Measurements from ENCODE around the gene THOC6. TPM values are rescaled to one million over a fixed set of nuclear protein-coding genes. Genes with fewer than 3 reads are reported as not detected.
A peak's percentile ranks its signal among the peaks of the same experiment; 100 is the strongest.

THOC6 gene
- total RNA-seq, result 12.2 and 17.0 TPM in 2 replicates

GRCh38 chr16:3023669-3024478 is at the start of gene THOC6, which contains the start of gene HCFC1R1:
Gene THOC6, plus strand, starts transcription at chr16:3024035. Its CDS starts 292 bp downstream, at chr16:3024327.
Gene HCFC1R1, minus strand, starts transcription at chr16:3023942. Its CDS starts 1 bp downstream, at chr16:3023941.
- DNase-seq (ENCODE audit: low read depth), result peak; percentile 93
- peak within 1 kb of the TSS; percentile 60 for H3K4me3 ChIP-seq (ENCODE audit: low read depth, low read length)
- H3K27me3 ChIP-seq (ENCODE audit: control insufficient read depth, insufficient read depth, low read length), result peaks cover 6% of the 10 kb centered on the region
- TF ChIP-seq, protein P1, sequence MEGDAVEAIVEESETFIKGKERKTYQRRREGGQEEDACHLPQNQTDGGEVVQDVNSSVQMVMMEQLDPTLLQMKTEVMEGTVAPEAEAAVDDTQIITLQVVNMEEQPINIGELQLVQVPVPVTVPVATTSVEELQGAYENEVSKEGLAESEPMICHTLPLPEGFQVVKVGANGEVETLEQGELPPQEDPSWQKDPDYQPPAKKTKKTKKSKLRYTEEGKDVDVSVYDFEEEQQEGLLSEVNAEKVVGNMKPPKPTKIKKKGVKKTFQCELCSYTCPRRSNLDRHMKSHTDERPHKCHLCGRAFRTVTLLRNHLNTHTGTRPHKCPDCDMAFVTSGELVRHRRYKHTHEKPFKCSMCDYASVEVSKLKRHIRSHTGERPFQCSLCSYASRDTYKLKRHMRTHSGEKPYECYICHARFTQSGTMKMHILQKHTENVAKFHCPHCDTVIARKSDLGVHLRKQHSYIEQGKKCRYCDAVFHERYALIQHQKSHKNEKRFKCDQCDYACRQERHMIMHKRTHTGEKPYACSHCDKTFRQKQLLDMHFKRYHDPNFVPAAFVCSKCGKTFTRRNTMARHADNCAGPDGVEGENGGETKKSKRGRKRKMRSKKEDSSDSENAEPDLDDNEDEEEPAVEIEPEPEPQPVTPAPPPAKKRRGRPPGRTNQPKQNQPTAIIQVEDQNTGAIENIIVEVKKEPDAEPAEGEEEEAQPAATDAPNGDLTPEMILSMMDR (IDR thresholded peaks at IDR 0.05; ENCODE audit: insufficient read depth, low read length, poor library complexity, severe bottlenecking), result no peak
- H3K36me3 ChIP-seq (ENCODE audit: control insufficient read depth, insufficient read depth, low read length), result peaks cover 4% of the 10 kb centered on the region

GRCh38 chr16:2974319-2975056 is 49.3 kb upstream of the THOC6 start:
- peaks cover 1% of the 10 kb centered on the region for H3K36me3 ChIP-seq (ENCODE audit: control insufficient read depth, insufficient read depth, low read length)
- no peaks in the 10 kb centered on the region for H3K27me3 ChIP-seq (ENCODE audit: control insufficient read depth, insufficient read depth, low read length)
- no peak overlapping the region for H3K4me3 ChIP-seq (ENCODE audit: low read depth, low read length)
- no peak for DNase-seq (ENCODE audit: low read depth)
- TF ChIP-seq, protein P1 (IDR thresholded peaks at IDR 0.05; ENCODE audit: insufficient read depth, low read length, poor library complexity, severe bottlenecking), result no peak

- Histone ChIP-seq H3K36me3 (ENCODE audit: control insufficient read depth, insufficient read depth, low read length) (peaks cover 1% of the 10 kb centered on the region), H3K4me3 (ENCODE audit: low read depth, low read length) (no peak overlapping the region), H3K27me3 (ENCODE audit: control insufficient read depth, insufficient read depth, low read length) (no peaks in the 10 kb centered on the region)
- DNase-seq (ENCODE audit: low read depth), result no peak
- TF ChIP-seq, protein P1 (IDR thresholded peaks at IDR 0.05; ENCODE audit: insufficient read depth, low read length, poor library complexity, severe bottlenecking), result no peak
These were observed 48.6 kb upstream of the THOC6 start for GRCh38 chr16:2975161-2975795.

- no peaks in the 10 kb centered on the region for H3K27me3 ChIP-seq (ENCODE audit: control insufficient read depth, insufficient read depth, low read length)
- no peak overlapping the region for H3K4me3 ChIP-seq (ENCODE audit: low read depth, low read length)
- H3K36me3 ChIP-seq (ENCODE audit: control insufficient read depth, insufficient read depth, low read length), result peaks cover 1% of the 10 kb centered on the region
- TF ChIP-seq, protein P1 (IDR thresholded peaks at IDR 0.05; ENCODE audit: insufficient read depth, low read length, poor library complexity, severe bottlenecking), result no peak
- no peak for DNase-seq (ENCODE audit: low read depth)
These were observed 47.6 kb upstream of the THOC6 start for GRCh38 chr16:2976201-2976600.

- H3K4me3 ChIP-seq (ENCODE audit: low read depth, low read length), result no peak overlapping the region
These were observed 47.2 kb upstream of the THOC6 start for GRCh38 chr16:2976673-2977072.

More at GRCh38 chr16:2976673-2977072, 47.2 kb upstream of the THOC6 start:
- TF ChIP-seq, protein P1 (IDR thresholded peaks at IDR 0.05; ENCODE audit: insufficient read depth, low read length, poor library complexity, severe bottlenecking), result no peak
- peaks cover 1% of the 10 kb centered on the region for H3K36me3 ChIP-seq (ENCODE audit: control insufficient read depth, insufficient read depth, low read length)
- no peak for DNase-seq (ENCODE audit: low read depth)
- no peaks in the 10 kb centered on the region for H3K27me3 ChIP-seq (ENCODE audit: control insufficient read depth, insufficient read depth, low read length)

Data from kidney epithelial cell (primary cell).